ENCODE data around the gene EML6.
"Not testable (repeated sequence)": the region's sequence is repeated elsewhere in the genome, so short reads cannot be mapped to it uniquely, and the experiment has no call there.

EML6 gene

GRCh38 chr2:54969295-54969939, 246.0 kb downstream of the EML6 start:
- DNase-seq: no peak

- no peak for DNase-seq
Measured at GRCh38 chr2:54969940-54970338, 246.5 kb downstream of the EML6 start.

- DNase-seq: no peak
Measured at GRCh38 chr2:54975175-54975574, 251.7 kb downstream of the EML6 start.

- no peak for DNase-seq
Measured at GRCh38 chr2:54975598-54976492, 252.4 kb downstream of the EML6 start.

- no peak for DNase-seq
Measured at GRCh38 chr2:54977149-54977548, 253.7 kb downstream of the EML6 start.

- peak; percentile 36 for DNase-seq
Measured at GRCh38 chr2:54979321-54980044, 256.0 kb downstream of the EML6 start.

GRCh38 chr2:54981385-54981784, 257.9 kb downstream of the EML6 start:
- DNase-seq: peak; percentile 49

- no peak for DNase-seq
Measured at GRCh38 chr2:54983345-54984220, 260.1 kb downstream of the EML6 start.

GRCh38 chr2:54984476-54984875, 261.0 kb downstream of the EML6 start:
- no peak for DNase-seq

GRCh38 chr2:54986264-54986663, 262.8 kb downstream of the EML6 start:
- no peak for DNase-seq

- no peak for DNase-seq
Measured at GRCh38 chr2:54988612-54989011, 265.1 kb downstream of the EML6 start.

- not testable (repeated sequence) for DNase-seq
Measured at GRCh38 chr2:54990694-54991093, 267.2 kb downstream of the EML6 start.

GRCh38 chr2:54995553-54995952, 272.1 kb downstream of the EML6 start:
- no peak for DNase-seq

GRCh38 chr2:54997826-54998225, 274.4 kb downstream of the EML6 start:
- DNase-seq: no peak

GRCh38 chr2:54999182-54999581, 275.7 kb downstream of the EML6 start:
- DNase-seq: peak; percentile 69

- peak; percentile 51 for DNase-seq
Measured at GRCh38 chr2:55000341-55000740, 276.9 kb downstream of the EML6 start.

- no peak for DNase-seq
Measured at GRCh38 chr2:55001716-55002115, 278.3 kb downstream of the EML6 start.

- DNase-seq: no peak
Measured at GRCh38 chr2:55003706-55004639, 280.5 kb downstream of the EML6 start.

GRCh38 chr2:55006306-55006705, 282.8 kb downstream of the EML6 start:
- DNase-seq: peak; percentile 27

GRCh38 chr2:55009277-55010060, 286.0 kb downstream of the EML6 start:
- peak; percentile 29 for DNase-seq

All from hematopoietic multipotent progenitor cell treated with erythropoietin and hydrocortisone succinate and interleukin-3 and kit ligand, for 4 days (in vitro differentiated cells).